M059J (cell line): ENCODE data around the gene PARD3B. TPM values are rescaled to one million over a fixed set of nuclear protein-coding genes. Genes with fewer than 3 reads are reported as not detected.

Source experiments
- DNase-seq: peaks from one replicate; pipeline ENCODE4 v3.0.0-alpha.2; 2012; ENCODE audit warnings: low read depth
- total RNA-seq: library from RNA; depleted of rRNA; stranded (reverse); fragments of >200 nt; shearing (Covaris generic); gene quantifications from 2 replicates; pipeline ENCODE4 v1.2.3, GENCODE V29; 2014

Gene PARD3B
- total RNA-seq, 1 experiment from 2014 or later: 1.6 TPM

GRCh38 chr2:204950695-204951346 is 405.5 kb downstream of the PARD3B start:
- peak; percentile 58 for DNase-seq

DNA sequence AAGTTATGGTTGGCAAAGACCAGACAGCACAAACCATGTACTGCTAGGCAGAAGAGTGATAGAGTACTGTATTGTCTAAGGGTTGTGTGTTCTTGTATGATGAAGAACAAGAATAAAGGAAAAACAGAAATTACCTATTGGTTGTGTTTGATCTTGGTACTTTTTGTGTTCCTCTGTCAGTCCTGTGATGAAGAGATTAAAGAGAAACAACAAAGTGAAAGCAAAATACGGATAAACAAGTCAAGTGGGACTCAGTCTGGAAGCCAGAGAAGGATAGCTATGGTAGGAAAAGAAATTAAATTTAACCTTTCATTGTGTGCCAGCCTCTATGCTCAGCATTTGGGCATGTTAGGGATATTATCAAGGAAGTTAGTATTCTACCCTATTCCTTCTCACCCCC is 413.1 kb downstream of the PARD3B start:
- no peak for DNase-seq

DNA sequence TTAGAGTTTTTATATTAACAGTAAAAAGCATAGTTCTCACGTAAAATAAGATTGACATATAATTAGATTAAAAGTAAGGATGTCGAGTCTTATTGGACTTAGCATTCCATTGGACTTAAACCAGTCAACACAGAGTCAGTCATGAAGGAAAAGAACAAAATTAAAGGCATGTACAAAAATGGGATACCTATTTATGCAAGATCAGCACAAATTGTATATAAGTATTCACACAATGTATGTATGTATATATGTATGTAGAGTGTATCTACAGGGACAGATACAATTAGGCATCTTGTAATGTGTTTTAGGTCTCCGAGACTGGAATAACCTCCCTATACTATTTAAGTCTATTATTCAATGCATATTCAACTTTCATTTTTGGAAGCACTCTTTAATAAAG is 419.1 kb downstream of the PARD3B start:
- no peak for DNase-seq

DNA sequence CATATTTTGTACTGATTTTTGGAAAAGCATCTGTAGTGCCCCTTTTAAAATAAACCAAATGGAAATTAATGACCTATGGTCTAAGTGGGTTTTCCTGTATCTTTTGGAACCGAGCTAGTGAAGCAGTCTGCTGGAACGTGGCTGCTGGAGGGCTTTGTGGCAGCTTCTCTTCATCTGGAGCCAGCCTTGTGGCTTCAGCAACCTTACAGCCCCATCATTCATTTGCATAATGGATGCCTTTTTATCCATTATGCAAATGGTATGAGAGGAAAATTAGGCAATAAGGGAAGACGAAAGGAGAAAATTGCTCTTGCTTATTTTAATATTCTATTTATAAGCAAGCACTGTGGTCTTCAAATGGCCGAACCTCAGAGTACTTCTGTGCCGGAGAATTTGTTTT is 421.0 kb downstream of the PARD3B start:
- DNase-seq: no peak

DNA sequence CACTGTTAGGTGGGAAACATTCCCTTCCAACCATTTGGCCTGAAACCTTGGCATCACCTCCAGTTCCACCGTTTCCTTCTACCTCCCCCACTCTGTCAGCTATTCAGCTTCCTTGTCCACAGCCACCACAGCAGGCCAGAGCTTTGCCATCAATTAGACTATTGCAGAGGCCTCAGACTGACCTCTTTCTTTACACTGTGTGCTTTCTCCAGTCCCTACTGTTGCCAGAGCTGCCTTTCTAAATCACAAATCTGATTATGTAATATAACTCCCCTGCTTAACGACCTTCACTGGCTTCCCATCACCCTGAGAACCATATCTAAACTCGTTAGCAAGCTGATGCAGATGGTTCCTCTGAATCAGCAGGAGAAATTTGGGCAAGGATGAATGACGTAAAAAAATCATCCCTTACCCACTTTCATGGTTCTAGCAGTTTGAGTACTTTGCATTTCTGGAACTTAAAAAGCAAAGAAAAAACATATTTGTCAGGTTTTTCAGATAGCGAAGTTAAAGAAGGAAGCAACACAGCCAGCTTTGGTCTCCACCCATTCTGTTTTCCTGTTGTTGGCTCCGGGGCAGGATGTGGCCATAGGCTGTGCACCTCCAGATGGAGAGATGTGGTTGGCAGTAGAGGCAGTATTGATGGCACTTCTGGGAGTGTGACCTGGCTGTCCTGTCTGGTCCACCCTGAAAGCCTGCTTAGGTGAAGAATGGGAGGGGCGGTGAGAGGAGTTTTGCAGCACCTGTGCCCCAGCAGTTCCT is 422.1 kb downstream of the PARD3B start:
- DNase-seq: no peak

DNA sequence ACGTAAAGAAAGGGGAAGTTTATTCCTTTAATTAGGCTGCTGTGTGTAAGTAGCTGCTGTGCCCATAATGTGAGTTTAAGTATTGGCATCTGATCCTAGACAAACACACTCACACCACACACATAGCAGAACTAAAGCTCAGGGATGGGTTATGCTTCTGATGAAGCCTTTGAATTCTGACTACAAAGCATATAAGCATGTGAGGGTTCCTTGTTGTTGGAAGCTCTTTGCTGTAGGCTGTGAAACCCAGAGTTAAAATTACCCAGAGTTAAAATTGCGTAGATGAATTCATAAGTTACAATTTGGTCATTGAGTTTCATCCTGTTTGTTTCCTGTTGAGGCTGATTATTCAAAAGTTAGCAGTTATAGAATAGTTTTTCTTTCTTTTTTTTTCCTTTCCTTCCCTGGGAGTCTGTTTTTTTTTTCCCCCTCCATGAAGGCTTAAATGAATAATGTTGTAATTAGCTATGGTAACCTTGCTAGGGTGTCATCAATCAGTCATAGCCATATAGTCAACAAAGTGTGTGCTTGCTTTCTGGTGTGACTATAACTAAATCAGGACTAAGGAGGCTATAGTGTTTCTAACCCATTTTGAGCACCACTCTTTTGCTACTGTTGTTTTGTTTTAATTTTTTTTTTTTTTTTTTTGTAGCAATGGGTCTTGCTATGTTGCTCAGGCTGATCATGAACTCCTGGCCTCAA is 426.1 kb downstream of the PARD3B start:
- no peak for DNase-seq

DNA sequence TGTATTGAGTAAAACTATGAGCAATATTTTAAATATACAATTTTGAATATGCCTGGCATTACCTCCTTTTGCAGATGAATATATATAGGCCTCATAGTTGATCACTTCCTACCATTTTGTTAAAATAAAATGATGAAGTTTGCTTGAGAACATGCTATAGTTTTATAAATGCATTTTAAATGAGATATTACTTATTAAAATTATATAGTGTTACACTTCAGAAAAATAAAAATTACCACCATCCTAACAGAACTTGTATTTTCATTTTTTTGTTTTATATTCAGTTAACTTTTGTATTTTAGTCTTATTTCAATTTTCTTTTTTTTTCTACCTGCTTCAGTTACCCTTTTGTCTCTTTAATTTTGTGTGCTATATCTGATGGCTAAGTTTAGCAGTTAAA is 426.9 kb downstream of the PARD3B start:
- DNase-seq: no peak

DNA sequence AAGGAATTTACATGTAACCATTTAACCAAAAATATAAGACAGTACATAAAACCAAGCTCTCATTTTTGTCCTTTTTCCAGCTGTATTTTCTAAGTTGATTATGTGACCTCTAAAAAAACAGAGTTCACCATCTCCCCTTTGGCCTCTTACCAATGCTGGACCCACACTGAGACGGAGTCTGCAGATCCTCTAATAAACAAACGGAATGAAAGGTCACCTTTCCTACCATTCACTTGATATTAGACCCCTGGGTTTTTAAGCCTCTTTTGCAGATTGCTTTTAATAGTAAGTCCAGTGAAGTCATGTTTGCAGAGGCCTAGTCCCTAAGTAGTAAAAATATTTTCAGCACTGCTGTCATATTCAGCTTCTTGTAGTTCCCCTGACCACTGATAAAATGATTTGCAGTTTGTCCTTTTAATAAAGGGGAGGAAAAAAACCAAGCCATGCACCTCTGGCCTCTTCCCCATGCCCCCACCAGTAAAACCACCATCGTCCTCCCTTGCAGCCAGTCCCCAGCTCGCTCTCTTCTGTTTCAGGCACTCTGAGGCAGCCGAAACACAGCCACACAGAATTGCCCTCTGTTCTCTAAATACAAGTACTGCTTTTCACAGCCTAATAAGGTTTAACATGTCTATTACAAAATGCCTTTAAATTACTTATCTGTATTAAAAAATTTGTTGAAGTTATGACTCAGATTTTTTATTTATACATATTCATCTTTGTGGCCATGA is 427.5 kb downstream of the PARD3B start:
- no peak for DNase-seq

GRCh38 chr2:204973616-204974015 is 428.3 kb downstream of the PARD3B start:
- DNase-seq: no peak

- no peak for DNase-seq
Observed at GRCh38 chr2:204974487-204974886, 429.2 kb downstream of the PARD3B start.

DNA sequence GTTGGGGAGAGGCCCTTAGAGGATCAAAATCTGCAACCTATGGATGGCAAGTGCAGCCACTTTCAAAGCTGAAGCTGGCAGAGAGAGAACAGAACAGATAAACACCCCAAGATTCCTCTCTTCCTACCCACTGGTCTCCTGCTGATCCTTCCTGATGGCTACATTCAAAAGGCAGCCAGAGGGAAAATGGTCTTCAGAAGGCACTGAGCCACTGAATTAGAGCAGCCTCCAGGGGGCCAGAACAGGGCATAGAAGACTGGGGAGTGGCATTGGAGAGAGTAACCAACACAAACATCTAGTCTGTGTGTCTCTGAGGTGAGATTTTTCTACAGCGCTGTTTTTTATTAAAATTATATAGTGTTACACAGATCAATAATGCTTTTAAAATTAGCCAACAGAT is 432.6 kb downstream of the PARD3B start:
- DNase-seq: no peak

DNA sequence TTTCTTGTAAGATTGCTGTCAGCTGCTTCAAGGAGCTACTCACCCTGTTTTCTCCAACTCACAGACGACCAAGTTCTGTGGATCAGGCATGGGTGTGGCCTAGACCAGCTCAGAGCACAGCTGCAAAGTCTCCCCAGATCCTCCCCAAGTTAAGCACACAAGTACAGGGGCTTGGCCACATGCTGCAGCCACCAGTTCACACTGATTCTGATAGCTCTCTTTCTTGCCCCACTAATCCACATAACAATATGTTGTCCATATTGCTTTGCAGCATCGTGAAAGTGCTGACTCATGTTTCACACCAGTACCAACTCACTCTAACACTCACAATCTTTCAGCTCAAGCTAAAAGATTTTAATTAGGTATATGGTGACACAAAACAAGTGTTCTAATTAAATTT is 437.0 kb downstream of the PARD3B start:
- no peak for DNase-seq

- peak; percentile 1 for DNase-seq
Observed at GRCh38 chr2:204984518-204984917, 439.2 kb downstream of the PARD3B start.

GRCh38 chr2:204986641-204987040 is 441.4 kb downstream of the PARD3B start:
- no peak for DNase-seq

- DNase-seq: no peak
Observed at GRCh38 chr2:204988836-204989235, 443.6 kb downstream of the PARD3B start.

GRCh38 chr2:204989877-204990276 is 444.6 kb downstream of the PARD3B start:
- no peak for DNase-seq

- no peak for DNase-seq
Observed at GRCh38 chr2:205001300-205001966, 456.2 kb downstream of the PARD3B start.

DNA sequence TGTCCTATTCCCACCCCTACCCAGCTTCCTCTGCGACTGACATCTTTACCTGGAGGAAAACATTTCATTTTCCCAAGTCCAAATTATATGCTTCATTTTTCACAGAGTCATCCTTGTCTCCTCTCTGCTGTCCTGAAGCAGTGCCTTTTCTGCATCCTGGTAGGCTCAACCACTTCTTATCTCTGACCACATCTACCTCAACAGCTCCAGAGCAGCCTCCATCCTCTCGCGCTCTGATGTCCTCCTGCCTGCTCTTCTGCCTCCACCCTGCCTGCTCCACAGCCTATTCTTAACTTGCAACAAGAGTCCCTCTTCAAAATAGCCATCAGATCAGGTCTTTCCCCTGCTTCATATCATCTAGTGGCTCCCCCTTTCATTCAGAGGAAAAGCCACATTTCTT is 457.1 kb downstream of the PARD3B start:
- DNase-seq: peak; percentile 6

DNA sequence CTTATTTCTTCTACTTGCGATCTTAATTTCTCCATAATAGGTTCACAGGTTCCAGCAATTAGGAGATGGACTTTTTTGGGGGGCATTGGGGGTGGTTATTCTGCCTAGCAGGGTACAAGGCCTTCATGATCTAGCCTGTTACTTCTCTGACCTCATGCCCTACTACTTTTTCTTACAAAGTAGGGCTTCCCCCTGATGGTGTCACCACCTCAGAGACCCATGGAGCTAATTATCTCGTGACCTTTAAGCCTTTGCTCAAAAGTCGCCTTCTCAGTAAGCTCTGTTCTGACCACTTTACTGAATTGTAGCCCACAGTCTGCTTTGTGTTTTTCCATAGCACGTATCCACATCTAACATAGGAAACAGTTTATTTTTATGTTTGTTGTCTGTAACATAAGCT is 458.0 kb downstream of the PARD3B start:
- no peak for DNase-seq

- DNase-seq: no peak
Observed at GRCh38 chr2:205010196-205010595, 464.9 kb downstream of the PARD3B start.

DNA sequence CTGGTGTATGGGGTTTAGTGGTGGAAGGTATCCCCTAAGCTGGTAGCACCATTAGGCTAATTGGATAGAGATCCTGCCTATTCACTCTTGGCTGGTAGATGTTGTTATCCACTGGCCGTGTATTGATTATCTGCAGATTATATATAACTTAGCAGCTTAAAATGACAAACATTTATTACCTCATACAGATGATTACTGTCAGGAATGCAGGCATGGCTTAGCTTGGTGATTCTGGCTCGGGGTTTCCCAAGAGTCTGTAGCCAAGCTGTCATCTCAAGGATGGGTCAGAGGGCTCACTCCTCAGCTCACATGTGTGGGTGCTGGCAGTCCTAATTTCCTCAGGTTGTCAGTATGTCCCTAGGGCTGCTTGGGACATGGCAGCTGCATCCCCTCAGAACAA is 465.8 kb downstream of the PARD3B start:
- no peak for DNase-seq

GRCh38 chr2:205012961-205013360 is 467.7 kb downstream of the PARD3B start:
- no peak for DNase-seq
